Progenitor cell of endocrine pancreas (in vitro differentiated cells): ENCODE results near the gene TRIM44. TPM values are rescaled to one million over a fixed set of nuclear protein-coding genes. Genes with fewer than 3 reads are reported as not detected.
"Not testable (repeated sequence)": the region's sequence is repeated elsewhere in the genome, so short reads cannot be mapped to it uniquely, and the experiment has no call there.

Experiments
- DNase-seq: peaks from one replicate; pipeline ENCODE4 v3.0.0; 2021; ENCODE audit warnings: low spot score; ENCODE audit not compliant: unreplicated experiment
- H3K27ac Mint-ChIP-seq: 2 replicates; pipeline ENCODE4 v1.8.0; 2021; ENCODE audit warnings: mild to moderate bottlenecking, moderate library complexity, mixed read lengths
- H3K27me3 Mint-ChIP-seq: 2 replicates; pipeline ENCODE4 v1.8.0; 2021; ENCODE audit warnings: mixed read lengths
- H3K36me3 Mint-ChIP-seq: 2 replicates; pipeline ENCODE4 v1.8.0; 2022; ENCODE audit warnings: mixed read lengths; ENCODE audit not compliant: insufficient read depth
- H3K4me1 Mint-ChIP-seq: 2 replicates; pipeline ENCODE4 v1.8.0; 2021; ENCODE audit warnings: low read depth, mixed read lengths
- H3K4me3 Mint-ChIP-seq: 2 replicates; pipeline ENCODE4 v1.8.0; 2021; ENCODE audit warnings: low read depth, mild to moderate bottlenecking, moderate library complexity, mixed read lengths
- H3K9me3 Mint-ChIP-seq: 2 replicates; pipeline ENCODE4 v1.8.0; 2021; ENCODE audit warnings: low read depth, mixed read lengths
- CTCF ChIP-seq: fragments of 200-600 bp; sonication (generic); IDR thresholded peaks from one replicate; pipeline ENCODE4 v1.5.0; 2021; ENCODE audit warnings: antibody characterized with exemption, mild to moderate bottlenecking; ENCODE audit not compliant: unreplicated experiment
- total RNA-seq: library from RNA; stranded (reverse); gene quantifications from 2 replicates; pipeline ENCODE4 v1.2.1, GENCODE V29; 2021

TRIM44 gene
- total RNA-seq, 1 donor from 2014 or later: 65.1 TPM

GRCh38 chr11:35748644-35749043 lies 86.1 kb downstream of the TRIM44 start:
- H3K27ac Mint-ChIP-seq: no peak overlapping the region
- no peak overlapping the region for H3K4me3 Mint-ChIP-seq
- H3K4me1 Mint-ChIP-seq: peaks cover 20% of the 10 kb centered on the region
- no peak for DNase-seq
- TF ChIP-seq CTCF: no peak
- H3K27me3 Mint-ChIP-seq: no peaks in the 10 kb centered on the region
- no peaks in the 10 kb centered on the region for H3K9me3 Mint-ChIP-seq
- H3K36me3 Mint-ChIP-seq: peaks cover 4% of the 10 kb centered on the region

- H3K27me3 Mint-ChIP-seq: no peaks in the 10 kb centered on the region
- peaks cover 3% of the 10 kb centered on the region for H3K9me3 Mint-ChIP-seq
- no peak overlapping the region for H3K27ac Mint-ChIP-seq
- no peak for TF ChIP-seq CTCF
- no peak overlapping the region for H3K4me3 Mint-ChIP-seq
- H3K36me3 Mint-ChIP-seq: peaks cover 4% of the 10 kb centered on the region
- DNase-seq: no peak
- H3K4me1 Mint-ChIP-seq: peaks cover 20% of the 10 kb centered on the region
Observed at GRCh38 chr11:35750315-35750714, 87.7 kb downstream of the TRIM44 start.

- no peak for DNase-seq
Observed at GRCh38 chr11:35750981-35751663, 88.5 kb downstream of the TRIM44 start.

GRCh38 chr11:35751664-35752061 lies 89.1 kb downstream of the TRIM44 start:
- peaks cover 4% of the 10 kb centered on the region for H3K36me3 Mint-ChIP-seq
- H3K9me3 Mint-ChIP-seq: peaks cover 3% of the 10 kb centered on the region
- peaks cover 13% of the 10 kb centered on the region for H3K4me1 Mint-ChIP-seq
- H3K4me3 Mint-ChIP-seq: no peak overlapping the region
- no peak for DNase-seq
- H3K27me3 Mint-ChIP-seq: no peaks in the 10 kb centered on the region
- peak overlapping the region; percentile 11 for H3K27ac Mint-ChIP-seq
- TF ChIP-seq CTCF: no peak

More at GRCh38 chr11:35750981-35751663, 88.5 kb downstream of the TRIM44 start:
- TF ChIP-seq CTCF: no peak
- Mint-ChIP-seq H3K4me1 (peaks cover 18% of the 10 kb centered on the region), H3K27me3 (no peaks in the 10 kb centered on the region), H3K4me3 (no peak overlapping the region), H3K27ac (no peak overlapping the region), H3K36me3 (peaks cover 4% of the 10 kb centered on the region), H3K9me3 (peaks cover 3% of the 10 kb centered on the region)

- DNase-seq: no peak
- TF ChIP-seq CTCF: no peak
- Mint-ChIP-seq H3K36me3 (peaks cover 7% of the 10 kb centered on the region), H3K9me3 (peaks cover 5% of the 10 kb centered on the region), H3K4me3 (no peak overlapping the region), H3K27ac (peak overlapping the region; percentile 11), H3K27me3 (no peaks in the 10 kb centered on the region), H3K4me1 (peaks cover 8% of the 10 kb centered on the region)
Observed at GRCh38 chr11:35752115-35752514, 89.5 kb downstream of the TRIM44 start.

- peaks cover 12% of the 10 kb centered on the region for H3K9me3 Mint-ChIP-seq
- H3K4me1 Mint-ChIP-seq, H3K27ac Mint-ChIP-seq, DNase-seq, H3K4me3 Mint-ChIP-seq, H3K27me3 Mint-ChIP-seq: not testable (repeated sequence)
- peaks cover 14% of the 10 kb centered on the region for H3K36me3 Mint-ChIP-seq
Observed at GRCh38 chr11:35753573-35753972, 91.0 kb downstream of the TRIM44 start.

GRCh38 chr11:35759951-35760350 lies 97.4 kb downstream of the TRIM44 start:
- Mint-ChIP-seq H3K27ac (peak overlapping the region; percentile 45), H3K4me3 (peak overlapping the region; percentile 32), H3K9me3 (peaks cover 11% of the 10 kb centered on the region), H3K36me3 (peaks cover 19% of the 10 kb centered on the region), H3K4me1 (peaks cover 23% of the 10 kb centered on the region)
- not testable (repeated sequence) for H3K27me3 Mint-ChIP-seq
- DNase-seq: peak; percentile 35
